ENCODE data around the gene CEP162. TPM values are rescaled to one million over a fixed set of nuclear protein-coding genes. Genes with fewer than 3 reads are reported as not detected.
"Not testable (repeated sequence)": the region's sequence is repeated elsewhere in the genome, so short reads cannot be mapped to it uniquely, and the experiment has no call there.

The CEP162 gene
- total and polyA plus RNA-seq, 2 of the 8 experiments (the other 6 are each of a cell fraction or from before 2014, with no cell fraction given) = 1.3 to 10.6 TPM

DNA sequence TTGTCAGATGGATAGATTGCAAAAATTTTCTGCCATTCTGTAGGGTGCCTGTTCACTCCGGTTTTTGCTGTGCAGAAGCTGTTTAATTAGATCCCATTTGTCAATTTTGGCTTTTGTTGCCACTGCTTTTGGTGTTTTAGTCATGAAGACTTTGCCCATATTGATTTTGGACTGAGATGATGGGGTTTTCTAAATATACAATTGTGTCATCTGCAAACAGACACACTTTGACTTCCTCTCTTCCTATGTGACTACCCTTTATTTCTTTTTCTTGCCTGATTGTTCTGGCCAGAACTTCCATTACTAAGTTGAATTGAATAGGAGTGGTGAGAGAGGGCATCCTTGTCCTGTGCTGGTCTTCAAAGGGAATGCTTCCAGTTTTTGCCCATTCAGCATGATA, 97.9 kb downstream of the CEP162 start:
- H2BK12ac ChIP-seq (ENCODE audit: low read depth, low read length); H3K18ac ChIP-seq (ENCODE audit: extremely low read depth, low read length); H2AK5ac ChIP-seq (ENCODE audit: low read depth, low read length); DNase-seq (ENCODE audit: low read depth in 1 of 2, low spot score in 2 of 2); H3K4me1 ChIP-seq (replicated peaks in 1 of 4; ENCODE audit: control insufficient read depth in 3 of 4, insufficient read depth in 4 of 4, low read length in 3 of 4); H3K4me3 ChIP-seq (ENCODE audit: extremely low read depth in 1 of 4, insufficient read depth in 2 of 4, low read depth in 3 of 4, low read length in 4 of 4); H2AFZ ChIP-seq (ENCODE audit: low read length); H2BK5ac ChIP-seq (ENCODE audit: low read depth, low read length); H3K14ac ChIP-seq (ENCODE audit: insufficient read length); H3K27ac ChIP-seq (ENCODE audit: low read depth, low read length); FAIRE-seq; H3K23ac ChIP-seq (ENCODE audit: insufficient read length); H2BK15ac ChIP-seq (ENCODE audit: low read length); H4K5ac ChIP-seq (ENCODE audit: insufficient read length, low read depth, low read length); H3K9ac ChIP-seq (replicated peaks in 1 of 4; ENCODE audit: extremely low read depth in 1 of 4, low read depth in 3 of 4, low read length in 3 of 4); H2BK20ac ChIP-seq (ENCODE audit: low read length); H2BK120ac ChIP-seq (replicated peaks; ENCODE audit: low read depth, low read length); H3K4me2 ChIP-seq (ENCODE audit: insufficient read depth in 1 of 2, low read depth in 2 of 2, low read length in 2 of 2); H3K56ac ChIP-seq (replicated peaks; ENCODE audit: insufficient read length, low read depth, low read length); H3K79me2 ChIP-seq (ENCODE audit: control insufficient read depth in 1 of 2, insufficient read depth in 2 of 2, low read length in 2 of 2); H4K8ac ChIP-seq (ENCODE audit: extremely low read depth, insufficient read depth, low read length); H4K91ac ChIP-seq (replicated peaks; ENCODE audit: insufficient read length, low read length); H3K23me2 ChIP-seq (ENCODE audit: low read depth, low read length); H3K4ac ChIP-seq (replicated peaks; ENCODE audit: insufficient read length, low read depth, low read length); H3K79me1 ChIP-seq (ENCODE audit: low read depth, low read length); H3K27me3 ChIP-seq (replicated peaks in 1 of 4; ENCODE audit: control insufficient read depth in 3 of 4, extremely low read depth in 1 of 4, insufficient read depth in 3 of 4, low read length in 3 of 4); POLR2A ChIA-PET (ENCODE audit: partially characterized antibody); H4K20me1 ChIP-seq (replicated peaks in 1 of 2; ENCODE audit: control insufficient read depth in 1 of 2, insufficient read depth in 2 of 2, low read length in 2 of 2): not testable (repeated sequence)
- H3K36me3 ChIP-seq (ENCODE audit: control insufficient read depth in 2 of 4, insufficient read depth in 4 of 4, low read length in 3 of 4) = peaks cover 0 to 27% (median 12%) of the 10 kb centered on the region in 4 experiments; a peak in 4 of 8 replicates
- CTCF ChIA-PET (ENCODE audit: partially characterized antibody) = interaction anchor here (3.5 kb wide), 1 partner anchor 11 kb away, joined by 15 read pairs; no protein-coding TSS in a partner anchor
- H3K9me3 ChIP-seq (ENCODE audit: insufficient read depth in 2 of 2, low read depth in 1 of 2, low read length in 1 of 2) = peaks cover 10 to 18% of the 10 kb centered on the region in 2 experiments
- WGBS, 2 experiments (ENCODE audit: extremely low coverage in 1 of 2, insufficient coverage in 1 of 2, insufficient read length in 1 of 2, insufficient replicate concordance in 2 of 2, low coverage in 1 of 2, low lambda C conversion rate in 2 of 2, missing lambda C conversion rate in 1 of 2) = 74% methylated on average over 1 of the region's 1 CpG; no CpG with 5 or more reads in 1 of the 2 experiments

All from H1 (cell line).